Endothelial cell (in vitro differentiated cells): ENCODE measurements around the gene GUCD1. TPM values are rescaled to one million over a fixed set of nuclear protein-coding genes. Genes with fewer than 3 reads are reported as not detected.
"Not testable (repeated sequence)": the region's sequence is repeated elsewhere in the genome, so short reads cannot be mapped to it uniquely, and the experiment has no call there.

ENCODE experiments used
- DNase-seq: peaks from one replicate; pipeline ENCODE4 v3.0.0; 2021; ENCODE audit warnings: low spot score
- H3K27ac Mint-ChIP-seq: one replicate; pipeline ENCODE4 v1.8.0; 2021; ENCODE audit warnings: mixed read lengths, inconsistent platforms; ENCODE audit not compliant: unreplicated experiment
- H3K27me3 Mint-ChIP-seq: one replicate; pipeline ENCODE4 v1.8.0; 2021; ENCODE audit warnings: mild to moderate bottlenecking, moderate library complexity, mixed read lengths, inconsistent platforms; ENCODE audit not compliant: unreplicated experiment
- H3K36me3 Mint-ChIP-seq: one replicate; pipeline ENCODE4 v1.8.0; 2021; ENCODE audit warnings: mild to moderate bottlenecking, low read depth, mixed read lengths, inconsistent platforms; ENCODE audit not compliant: unreplicated experiment
- H3K4me1 Mint-ChIP-seq: one replicate; pipeline ENCODE4 v1.8.0; 2021; ENCODE audit warnings: mild to moderate bottlenecking, mixed read lengths, inconsistent platforms; ENCODE audit not compliant: unreplicated experiment
- H3K4me3 Mint-ChIP-seq: one replicate; pipeline ENCODE4 v1.8.0; 2021; ENCODE audit warnings: mild to moderate bottlenecking, mixed read lengths, inconsistent platforms; ENCODE audit not compliant: unreplicated experiment
- H3K9me3 Mint-ChIP-seq: one replicate; pipeline ENCODE4 v1.8.0; 2021; ENCODE audit warnings: mixed read lengths, inconsistent platforms; ENCODE audit not compliant: unreplicated experiment
- long read RNA-seq: library from polyadenylated mRNA; unstranded; transcript quantifications from one replicate; pipeline ENCODE4 v2.0.0, GENCODE V29; 2020; ENCODE audit not compliant: unreplicated experiment
- total RNA-seq: library from RNA; stranded (reverse); fragmentation: NEBNext Ultra II Directional; extraction: Animal tissue kit (Norgen Biotek cat#: 25700); gene quantifications from one replicate; pipeline ENCODE4 v1.2.1, GENCODE V29; 2021; ENCODE audit not compliant: unreplicated experiment
- TF ChIP-seq, protein P1 (sequence below): fragments of 200-600 bp; sonication (generic); IDR thresholded peaks from one replicate; pipeline ENCODE4 v1.5.0; 2021; ENCODE audit warnings: antibody characterized with exemption; ENCODE audit not compliant: unreplicated experiment

Gene GUCD1
- 83.8 TPM for total RNA-seq
- long read RNA-seq, partial matches to known transcripts: 0 of 15 reads
- long read RNA-seq, other reads (novel, unspliced or antisense): 5 of 15 reads

DNA sequence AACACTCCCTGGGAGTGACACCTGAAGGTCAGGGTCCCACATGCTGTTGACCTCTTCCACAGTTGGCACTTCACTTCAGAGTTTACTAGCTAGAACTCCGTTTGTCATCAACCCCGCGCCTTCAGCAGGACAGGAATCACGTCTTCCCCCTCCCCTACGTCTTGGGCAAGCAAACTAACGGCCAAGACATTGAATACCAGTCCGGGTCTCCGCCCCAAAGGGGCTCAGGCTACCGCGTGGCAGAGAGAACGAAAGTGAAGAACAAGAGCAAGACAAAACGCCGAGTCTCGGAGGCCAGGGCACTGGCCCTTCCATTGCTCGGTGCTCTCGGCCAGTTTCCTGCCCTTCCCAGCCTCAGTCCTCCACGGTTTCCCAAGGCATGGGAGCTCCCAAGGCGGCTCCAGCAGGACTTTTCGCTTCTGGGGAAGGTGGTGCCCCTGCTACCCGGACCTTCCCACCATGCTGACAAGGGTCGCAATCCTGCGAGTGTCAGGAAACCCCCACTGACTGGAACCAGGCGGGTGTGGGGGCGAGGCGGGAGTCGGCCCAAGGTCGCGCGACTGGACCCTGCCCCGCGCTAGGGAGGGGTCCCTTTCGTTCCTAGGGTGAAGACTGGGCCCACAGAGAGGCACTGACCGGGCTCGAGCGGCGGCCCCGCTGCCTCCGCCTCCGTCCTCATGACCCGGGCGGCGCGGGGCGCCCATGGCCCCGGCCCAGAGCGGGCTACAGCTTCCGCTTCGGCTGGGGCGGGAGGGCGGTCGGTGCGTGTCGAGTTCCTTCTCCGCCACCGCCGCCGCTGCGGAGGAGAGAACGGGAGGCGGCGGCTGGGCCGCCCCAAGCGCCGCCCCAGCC is at the start of gene GUCD1:
TSS of gene GUCD1 (minus strand) at position 826 of the 852 bp plus-strand sequence. CDS start at position 679, 147 bp downstream.
- Mint-ChIP-seq H3K4me3 (peak within 1 kb of the TSS; percentile 99), H3K36me3 (peaks cover 25% of the 10 kb centered on the region), H3K27ac (peak within 1 kb of the TSS; percentile 98), H3K27me3 (peaks cover 14% of the 10 kb centered on the region), H3K4me1 (peaks cover 48% of the 10 kb centered on the region), H3K9me3 (no peaks in the 10 kb centered on the region)
- TF ChIP-seq, protein P1, sequence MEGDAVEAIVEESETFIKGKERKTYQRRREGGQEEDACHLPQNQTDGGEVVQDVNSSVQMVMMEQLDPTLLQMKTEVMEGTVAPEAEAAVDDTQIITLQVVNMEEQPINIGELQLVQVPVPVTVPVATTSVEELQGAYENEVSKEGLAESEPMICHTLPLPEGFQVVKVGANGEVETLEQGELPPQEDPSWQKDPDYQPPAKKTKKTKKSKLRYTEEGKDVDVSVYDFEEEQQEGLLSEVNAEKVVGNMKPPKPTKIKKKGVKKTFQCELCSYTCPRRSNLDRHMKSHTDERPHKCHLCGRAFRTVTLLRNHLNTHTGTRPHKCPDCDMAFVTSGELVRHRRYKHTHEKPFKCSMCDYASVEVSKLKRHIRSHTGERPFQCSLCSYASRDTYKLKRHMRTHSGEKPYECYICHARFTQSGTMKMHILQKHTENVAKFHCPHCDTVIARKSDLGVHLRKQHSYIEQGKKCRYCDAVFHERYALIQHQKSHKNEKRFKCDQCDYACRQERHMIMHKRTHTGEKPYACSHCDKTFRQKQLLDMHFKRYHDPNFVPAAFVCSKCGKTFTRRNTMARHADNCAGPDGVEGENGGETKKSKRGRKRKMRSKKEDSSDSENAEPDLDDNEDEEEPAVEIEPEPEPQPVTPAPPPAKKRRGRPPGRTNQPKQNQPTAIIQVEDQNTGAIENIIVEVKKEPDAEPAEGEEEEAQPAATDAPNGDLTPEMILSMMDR: no peak
- DNase-seq: no peak

GRCh38 chr22:24603770-24604629 is 49.1 kb upstream of the GUCD1 start:
- H3K36me3 Mint-ChIP-seq, H3K27me3 Mint-ChIP-seq, H3K4me3 Mint-ChIP-seq, H3K9me3 Mint-ChIP-seq, DNase-seq, H3K4me1 Mint-ChIP-seq: not testable (repeated sequence)
- H3K27ac Mint-ChIP-seq: peak overlapping the region; percentile 72

GRCh38 chr22:24602847-24603769 is 48.2 kb upstream of the GUCD1 start, which contains the start of gene GGT1:
TSS of gene GGT1 (plus strand) at chr22:24603193. CDS start at chr22:24611082, 7,889 bp downstream.
- not testable (repeated sequence) for H3K9me3 Mint-ChIP-seq, H3K4me3 Mint-ChIP-seq, H3K4me1 Mint-ChIP-seq, DNase-seq, H3K27me3 Mint-ChIP-seq, H3K36me3 Mint-ChIP-seq
- H3K27ac Mint-ChIP-seq: peak within 1 kb of the TSS; percentile 72

DNA sequence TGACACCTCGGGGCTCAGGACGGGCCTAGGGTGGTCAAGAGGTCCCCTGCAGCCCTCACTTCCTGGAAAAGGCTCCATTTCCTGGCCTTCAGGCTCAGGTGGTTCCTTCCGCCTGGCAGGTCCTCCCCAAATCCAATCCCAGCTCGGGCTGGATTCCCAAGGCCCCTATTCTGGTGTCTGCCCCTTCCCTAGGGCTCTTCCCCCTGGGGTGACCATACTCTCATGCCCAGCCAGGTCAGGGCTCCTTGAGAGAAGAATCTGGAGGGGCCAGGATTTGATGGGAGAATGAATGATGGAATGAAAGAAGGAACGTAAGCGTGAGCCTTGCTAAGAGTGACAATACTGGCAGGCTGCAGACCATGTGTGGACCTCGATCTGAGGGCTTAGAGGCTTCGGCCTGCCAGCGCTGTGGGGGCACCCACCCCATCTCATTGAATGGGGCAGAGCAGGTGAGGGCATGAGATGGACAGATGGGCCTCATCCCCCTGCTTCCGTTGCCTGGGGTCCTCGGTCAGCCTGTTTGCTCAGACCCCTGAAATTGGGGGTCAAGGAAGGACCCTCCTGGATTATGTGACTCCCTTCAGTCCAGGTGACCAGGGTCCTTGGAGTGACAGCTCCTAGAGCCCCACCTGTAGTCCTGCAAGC is 47.3 kb upstream of the GUCD1 start:
- not testable (repeated sequence) for H3K27me3 Mint-ChIP-seq, H3K36me3 Mint-ChIP-seq, H3K4me3 Mint-ChIP-seq, H3K4me1 Mint-ChIP-seq, DNase-seq, H3K9me3 Mint-ChIP-seq
- peak overlapping the region; percentile 53 for H3K27ac Mint-ChIP-seq

- DNase-seq: no peak
- Mint-ChIP-seq H3K27me3 (peaks cover under 1% of the 10 kb centered on the region), H3K9me3 (no peaks in the 10 kb centered on the region), H3K36me3 (no peaks in the 10 kb centered on the region), H3K4me1 (peaks cover 8% of the 10 kb centered on the region), H3K4me3 (no peak overlapping the region), H3K27ac (no peak overlapping the region)
- TF ChIP-seq, protein P1: no peak
These were observed 46.5 kb upstream of the GUCD1 start for GRCh38 chr22:24601217-24602104.

DNA sequence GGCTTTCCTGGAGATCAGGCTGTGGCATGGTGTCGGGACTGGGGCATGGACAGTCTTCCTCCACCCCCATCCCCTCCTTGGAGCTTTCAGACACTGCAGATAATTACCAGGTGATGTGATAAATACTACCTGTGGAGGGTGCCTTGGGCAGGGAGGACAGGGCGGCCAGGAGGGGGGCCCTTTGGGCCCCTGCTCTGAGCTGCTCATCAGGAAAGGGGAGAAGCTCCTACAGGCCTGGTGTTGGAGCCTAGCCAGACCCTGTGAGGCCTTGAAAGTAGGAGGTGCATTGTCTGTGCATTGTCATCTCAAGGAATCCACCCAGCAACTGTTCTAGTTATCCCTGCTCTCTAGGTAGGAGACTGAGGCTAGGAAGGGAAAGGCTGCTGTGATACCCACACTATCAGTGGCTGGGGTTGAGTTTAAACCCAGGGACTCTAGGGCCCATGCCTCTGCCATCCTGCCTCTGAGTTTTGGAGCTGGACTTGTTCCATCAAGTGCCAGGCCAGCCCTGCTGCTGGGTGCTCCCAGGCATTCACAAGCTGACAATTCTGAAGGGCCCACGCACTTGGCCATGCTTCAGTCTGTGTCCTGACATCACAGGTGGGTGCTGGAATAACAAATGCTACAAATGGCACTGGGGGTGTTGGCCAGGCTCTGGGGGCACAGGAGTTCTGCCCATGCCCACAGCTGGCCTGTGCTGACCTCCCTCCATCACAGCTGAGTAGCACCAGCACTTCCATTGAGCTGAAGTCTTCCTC is 45.2 kb upstream of the GUCD1 start:
- not testable (repeated sequence) for H3K27me3 Mint-ChIP-seq, H3K4me1 Mint-ChIP-seq, H3K4me3 Mint-ChIP-seq, H3K9me3 Mint-ChIP-seq, H3K27ac Mint-ChIP-seq, H3K36me3 Mint-ChIP-seq, DNase-seq
